ENCODE results near the gene TMEM150B. TPM values are rescaled to one million over a fixed set of nuclear protein-coding genes. Genes with fewer than 3 reads are reported as not detected.

Gene TMEM150B
- total RNA-seq, 1 donor from 2014 or later, result 1.1 TPM

GRCh38 chr19:55276720-55277430 is 48.3 kb downstream of the TMEM150B start:
- DNase-seq, result no peak

GRCh38 chr19:55275851-55276719 is 49.1 kb downstream of the TMEM150B start:
- no peak for DNase-seq

DNA sequence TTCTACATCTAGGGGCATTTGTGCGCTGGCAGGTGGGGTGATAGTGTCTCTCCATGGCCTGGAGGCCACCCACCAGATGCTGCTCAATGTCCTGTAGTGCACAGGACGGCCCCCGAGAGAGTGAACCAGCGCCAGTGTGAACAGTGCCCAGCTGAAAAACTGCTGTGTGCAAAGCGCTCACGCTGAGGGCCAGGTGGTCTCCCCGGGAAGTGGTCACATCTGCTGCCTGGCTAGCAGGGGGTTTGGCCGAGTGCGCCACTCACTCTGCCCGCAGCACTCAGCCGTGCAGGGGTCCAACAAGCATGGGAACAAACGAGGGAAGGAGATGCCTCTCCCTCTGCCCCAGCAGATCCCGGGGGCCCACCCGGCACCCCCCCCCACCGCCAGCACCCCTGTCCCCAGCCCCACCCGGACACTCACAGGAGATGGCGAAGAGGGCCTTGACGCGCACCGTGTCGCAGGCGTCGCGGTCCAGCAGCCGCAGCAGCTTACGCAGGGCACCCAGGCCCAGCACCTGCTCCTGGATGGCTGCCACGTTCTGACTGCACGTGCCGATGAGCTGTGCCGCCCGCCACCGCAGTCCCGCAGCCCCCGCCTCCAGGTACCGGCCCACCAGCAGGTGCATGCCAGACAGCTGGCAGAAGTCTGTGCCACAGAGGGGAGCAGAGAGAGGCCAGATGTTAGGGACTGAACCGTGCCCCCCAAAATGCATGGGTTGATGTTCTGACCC is 51.0 kb downstream of the TMEM150B start:
- DNase-seq, result no peak

- no peak for DNase-seq
These were observed 53.0 kb downstream of the TMEM150B start for GRCh38 chr19:55272142-55272541.

DNA sequence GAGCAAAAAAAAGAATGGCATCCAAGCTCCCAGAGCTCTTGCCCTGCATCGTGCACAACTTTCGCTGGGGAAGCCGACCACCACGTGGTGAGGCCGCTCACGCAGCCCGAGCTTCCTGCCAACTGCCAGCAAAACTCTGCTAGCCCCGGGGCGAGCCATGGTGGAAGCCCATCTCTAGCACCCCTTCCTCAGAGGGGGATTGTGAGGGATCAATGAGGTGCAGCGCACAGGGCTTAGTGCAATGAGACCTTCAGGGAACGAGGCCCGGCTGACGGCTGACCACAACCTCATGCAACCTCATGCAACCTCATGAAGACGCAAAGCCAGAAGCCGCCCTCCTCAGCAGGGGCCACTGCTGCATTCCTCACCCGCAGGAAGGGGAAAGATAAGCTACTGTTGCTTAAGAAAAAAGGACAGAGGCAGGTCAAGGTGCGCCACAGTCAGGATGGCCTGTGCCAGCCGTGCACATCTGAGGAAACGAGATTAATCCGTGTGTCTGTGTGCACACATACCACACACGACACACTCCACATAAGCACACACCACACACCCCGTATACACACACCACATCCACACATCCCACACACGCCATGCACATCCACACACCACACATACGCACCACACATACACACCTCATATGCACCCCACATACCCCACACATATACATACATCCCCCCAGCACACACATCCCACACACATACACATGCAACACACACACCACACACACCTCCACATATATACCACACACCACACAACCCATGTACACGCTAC is 54.8 kb downstream of the TMEM150B start:
- DNase-seq, result no peak

DNA sequence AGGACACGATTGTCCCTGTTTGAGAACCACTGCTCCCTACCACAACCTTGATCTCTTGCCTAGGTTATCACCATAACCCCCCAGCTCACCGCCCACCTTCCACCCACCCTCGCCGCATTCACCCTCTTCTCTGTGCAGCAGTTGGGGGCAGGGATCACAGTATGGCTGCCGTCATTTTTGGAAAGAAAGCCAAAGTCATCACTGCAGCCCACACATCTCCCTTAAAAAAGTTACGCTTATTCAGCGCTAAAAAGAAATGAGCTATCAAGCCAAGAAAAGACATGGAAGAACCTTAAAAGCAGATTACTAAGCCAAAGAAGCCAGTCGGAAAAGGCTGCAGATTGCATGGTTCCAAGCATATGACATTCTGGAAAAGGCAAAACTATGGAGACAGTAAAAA is 55.8 kb downstream of the TMEM150B start:
- no peak for DNase-seq

DNA sequence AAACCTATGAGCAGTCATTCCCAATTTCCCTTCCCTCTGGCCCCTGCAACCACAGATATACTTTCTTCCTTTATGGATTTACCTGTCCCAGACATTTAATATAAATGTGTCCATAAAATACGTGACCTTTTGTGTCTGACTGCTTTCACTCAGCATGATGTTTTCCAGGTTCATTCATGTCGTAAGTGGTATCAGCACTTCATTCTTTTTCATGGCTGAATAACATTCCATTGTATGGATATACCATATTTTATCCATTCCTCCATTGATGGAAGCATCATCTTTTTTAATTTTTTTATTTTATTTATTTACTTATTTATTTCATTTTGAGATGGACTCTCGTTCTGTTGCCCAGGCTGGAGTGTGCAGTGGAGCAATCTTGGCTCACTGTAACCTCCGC is 58.3 kb downstream of the TMEM150B start:
- DNase-seq, result no peak

- DNase-seq, result no peak
These were observed 58.7 kb downstream of the TMEM150B start for GRCh38 chr19:55266404-55266803.

- DNase-seq, result no peak
These were observed 59.3 kb downstream of the TMEM150B start for GRCh38 chr19:55265723-55266386.

DNA sequence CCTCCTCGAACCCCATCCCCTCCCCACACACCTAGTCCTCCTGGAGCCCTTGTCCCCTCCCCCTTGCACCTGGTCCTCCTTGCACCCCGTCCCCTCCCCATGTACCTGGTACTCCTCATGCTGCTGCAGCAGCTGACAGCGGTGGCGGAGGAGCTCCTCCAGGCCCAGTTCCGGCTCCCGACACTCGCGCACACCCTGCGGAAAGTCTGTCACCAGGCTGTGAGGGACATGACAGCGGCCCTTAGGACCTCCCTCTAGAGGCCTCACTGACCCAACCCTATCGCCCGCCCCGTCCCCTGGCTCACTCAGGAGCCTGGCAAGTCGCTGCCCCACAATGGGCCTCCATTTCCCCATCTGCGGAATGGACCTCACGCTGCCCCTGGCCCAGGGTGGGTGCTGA is 60.0 kb downstream of the TMEM150B start:
- DNase-seq, result no peak

- no peak for DNase-seq
These were observed 60.6 kb downstream of the TMEM150B start for GRCh38 chr19:55264531-55264930.

Other genes with a start within 250 kb of the TMEM150B start
- gene EPS8L1, start 249.5 kb downstream of the TMEM150B start, total RNA-seq, result 47.6 TPM
- gene PPP1R12C, start 207.7 kb downstream of the TMEM150B start, total RNA-seq, result 34.0 TPM
- 65.7 TPM for gene TNNT1, start 176.1 kb downstream of the TMEM150B start, total RNA-seq
- 0.89 TPM for gene TNNI3, start 167.6 kb downstream of the TMEM150B start, total RNA-seq
- not detected for gene DNAAF3, start 158.7 kb downstream of the TMEM150B start, total RNA-seq
- gene SYT5, start 145.1 kb downstream of the TMEM150B start, total RNA-seq, result 1.6 TPM
- 0.39 TPM for gene PTPRH, start 115.8 kb downstream of the TMEM150B start, total RNA-seq
- 1.2 TPM for gene TMEM86B, start 96.6 kb downstream of the TMEM150B start, total RNA-seq
- gene PPP6R1, start 66.3 kb downstream of the TMEM150B start, total RNA-seq, result 20.8 TPM
- gene HSPBP1, start 45.2 kb downstream of the TMEM150B start, total RNA-seq, result 12.1 TPM
- 3.6 TPM for gene BRSK1, start 41.3 kb downstream of the TMEM150B start, total RNA-seq
- gene KMT5C, start 14.5 kb upstream of the TMEM150B start, total RNA-seq, result 17.0 TPM
- gene COX6B2, start 29.4 kb upstream of the TMEM150B start, total RNA-seq, result 3.1 TPM
- not detected for gene GARIN5B, start 37.9 kb upstream of the TMEM150B start, total RNA-seq
- 0.30 TPM for gene IL11, start 45.1 kb upstream of the TMEM150B start, total RNA-seq
- not detected for gene TMEM190, start 51.5 kb upstream of the TMEM150B start, total RNA-seq
- gene TMEM238, start 59.0 kb upstream of the TMEM150B start, total RNA-seq, result 0.30 TPM
- 377 TPM for gene RPL28, start 60.6 kb upstream of the TMEM150B start, total RNA-seq
- 25.4 TPM for gene UBE2S, start 82.4 kb upstream of the TMEM150B start, total RNA-seq
- 0.10 TPM for gene SHISA7, start 118.0 kb upstream of the TMEM150B start, total RNA-seq
- gene ISOC2, start 136.3 kb upstream of the TMEM150B start, total RNA-seq, result 23.0 TPM
- gene C19orf85, start 139.4 kb upstream of the TMEM150B start, total RNA-seq, result not detected
- gene ZNF628, start 151.3 kb upstream of the TMEM150B start, total RNA-seq, result 1.1 TPM
- 6.1 TPM for gene NAT14, start 159.8 kb upstream of the TMEM150B start, total RNA-seq
- gene SSC5D, start 163.1 kb upstream of the TMEM150B start, total RNA-seq, result 16.5 TPM
- not detected for gene SBK2, start 211.8 kb upstream of the TMEM150B start, total RNA-seq
- not detected for gene SBK3, start 220.2 kb upstream of the TMEM150B start, total RNA-seq